Panc1 (cell line): ENCODE results near the gene TPRG1L. TPM values are rescaled to one million over a fixed set of nuclear protein-coding genes. Genes with fewer than 3 reads are reported as not detected.

Experiments used
- ATAC-seq: fragments of 200-7000 bp; cut with Tn5 transposase; 2 replicates; pipeline ENCODE4 v1.9.1; 2020; ENCODE audit warnings: mild to moderate bottlenecking, moderate library complexity
- BruUV-seq: library from RNA; stranded (reverse); fragments of 400-500 nt; replicated peaks from 2 replicates; lab custom pipeline; 2021; lab: Mats Ljungman, UMichigan
- CTCF ChIA-PET: fragments of 300-600 bp; sonication (Branson Sonifier 250); formaldehyde crosslinking; loops from one replicate; lab custom pipeline; 2022; ENCODE audit warnings: antibody characterized with exemption; lab: Charles Lee
- POLR2A ChIA-PET: fragments of 300-600 bp; sonication (Branson Sonifier 250); formaldehyde crosslinking; loops from one replicate; lab custom pipeline; 2022; ENCODE audit warnings: antibody characterized with exemption; lab: Charles Lee
- DNase-seq: peaks from one replicate; pipeline ENCODE4 v3.0.0-alpha.2; 2010; ENCODE audit warnings: low read depth, low spot score
- H3K27ac ChIP-seq: 2 replicates; pipeline ENCODE4 v1.5.1; 2011; ENCODE audit warnings: mild to moderate bottlenecking, low read length, inconsistent platforms
- H3K27me3 ChIP-seq: fragments of 200-500 bp; sonication (Bioruptor generic); 2 replicates; pipeline ENCODE4 v1.6.0; 2014; ENCODE audit warnings: low read length, inconsistent platforms; ENCODE audit not compliant: control insufficient read depth, insufficient read depth
- H3K36me3 ChIP-seq: fragments of 200-500 bp; sonication (Bioruptor generic); 2 replicates; pipeline ENCODE4 v1.5.1; 2014; ENCODE audit warnings: inconsistent platforms, mild to moderate bottlenecking, low read length, moderate library complexity; ENCODE audit not compliant: control insufficient read depth, insufficient read depth
- H3K4me1 ChIP-seq: 2 replicates; pipeline ENCODE4 v1.5.1; 2011; ENCODE audit warnings: inconsistent platforms, mild to moderate bottlenecking, low read length, moderate library complexity; ENCODE audit not compliant: control insufficient read depth, insufficient read depth
- H3K4me3 ChIP-seq, 2 experiments: 2 replicates each; pipeline ENCODE4 v1.5.1; 2011 to 2012; ENCODE audit warnings: low read depth in 2 of 2, low read length in 2 of 2, mild to moderate bottlenecking in 2 of 2, inconsistent platforms in 1 of 2, moderate library complexity in 1 of 2
- H3K9me3 ChIP-seq: fragments of 200-500 bp; sonication (Bioruptor generic); 2 replicates; pipeline ENCODE4 v1.5.1; 2014; ENCODE audit warnings: low read depth, mild to moderate bottlenecking, inconsistent platforms, low read length, moderate library complexity; ENCODE audit not compliant: control insufficient read depth, insufficient read depth
- POLR2AphosphoS5 ChIP-seq: IDR thresholded peaks from 2 replicates; pipeline ENCODE4 v1.6.1; 2012; ENCODE audit warnings: mild to moderate bottlenecking, low read depth, low read length, moderate library complexity
- SIN3A ChIP-seq: IDR thresholded peaks from 2 replicates; pipeline ENCODE4 v1.6.1; 2012; ENCODE audit warnings: low read depth, mild to moderate bottlenecking, low read length, moderate library complexity, borderline replicate concordance; ENCODE audit not compliant: insufficient read depth
- TCF7L2 ChIP-seq: IDR thresholded peaks from 2 replicates; pipeline ENCODE4 v1.6.1; 2011; ENCODE audit warnings: mild to moderate bottlenecking, low read depth, low read length, inconsistent platforms
- in situ Hi-C: cut with HindIII; loops from 2 replicates; pipeline ENCODE4 v1.10.0; 2016; ENCODE audit warnings: low sequenced_read_pairs, low pct_unique_long_range_greater_than_20kb
- intact Hi-C: fragments of 100-400 bp; cut with micrococcal nuclease; formaldehyde crosslinking; loops from one replicate; pipeline ENCODE4 v1.10.0; 2022; ENCODE audit not compliant: unreplicated experiment
- total RNA-seq: library from RNA; stranded (reverse); gene quantifications from one replicate; pipeline ENCODE4 v1.2.1, GENCODE V29; 2021; ENCODE audit not compliant: unreplicated experiment
- TF ChIP-seq, protein P1 (sequence below): fragments of 450-650 bp; IDR thresholded peaks from 2 replicates; pipeline ENCODE4 v1.5.1; 2017; ENCODE audit warnings: mild to moderate bottlenecking
- TF ChIP-seq, protein P2 (sequence below), 2 experiments: IDR thresholded peaks; 2 replicates each; pipeline ENCODE4 v1.6.1; 2011 to 2012; ENCODE audit warnings: low read depth in 2 of 2, control low read depth in 1 of 2, low read length in 1 of 2, mild to moderate bottlenecking in 1 of 2, moderate library complexity in 1 of 2; ENCODE audit not compliant: insufficient read depth in 1 of 2

Gene TPRG1L
- total RNA-seq, 1 experiment from 2014 or later: 57.5 TPM

DNA sequence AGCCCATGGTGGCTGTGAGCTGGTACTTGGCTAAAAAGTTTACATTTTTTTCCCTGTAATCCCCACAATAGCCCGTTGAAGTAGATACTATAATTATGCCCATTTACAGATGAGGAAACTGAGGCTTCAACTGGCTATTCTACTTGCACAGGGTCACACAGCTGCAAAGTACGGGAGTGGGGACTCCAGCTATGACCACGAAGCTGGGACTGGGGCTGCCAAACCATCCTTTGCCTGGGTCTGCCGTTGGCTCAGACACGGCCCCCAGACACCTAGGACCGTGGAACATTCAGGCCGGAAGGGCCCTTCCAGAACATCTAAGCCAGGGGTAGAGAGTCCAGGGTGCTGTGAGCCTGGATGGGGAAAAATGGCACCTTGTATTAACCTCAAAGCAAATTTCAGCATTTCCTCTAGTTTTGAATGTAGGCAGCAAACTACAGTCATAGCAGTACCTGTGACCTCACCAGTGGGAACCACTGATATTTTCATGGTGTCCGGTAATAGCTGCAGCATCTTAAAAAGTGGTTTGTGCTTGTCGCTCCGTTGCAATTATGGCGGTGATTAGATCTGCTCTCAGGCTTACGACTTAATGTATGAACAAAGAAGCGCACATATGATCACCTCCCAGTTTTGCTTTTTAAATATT is 31.8 kb downstream of the TPRG1L start:
- in situ Hi-C loops (no loop called here), intact Hi-C loops (loop anchor here (10.0 kb wide), 1 partner anchor 68 kb away; no protein-coding TSS in a partner anchor)
- Histone ChIP-seq H3K27me3 (no peaks in the 10 kb centered on the region), H3K36me3 (no peaks in the 10 kb centered on the region), H3K4me1 (peaks cover 4% of the 10 kb centered on the region; the same call in 1 of the 2 replicates), H3K4me3 (no peak overlapping the region), H3K9me3 (no peaks in the 10 kb centered on the region), H3K27ac (no peak overlapping the region)
- no peak for TF ChIP-seq POLR2AphosphoS5
- TF ChIP-seq, protein P1, sequence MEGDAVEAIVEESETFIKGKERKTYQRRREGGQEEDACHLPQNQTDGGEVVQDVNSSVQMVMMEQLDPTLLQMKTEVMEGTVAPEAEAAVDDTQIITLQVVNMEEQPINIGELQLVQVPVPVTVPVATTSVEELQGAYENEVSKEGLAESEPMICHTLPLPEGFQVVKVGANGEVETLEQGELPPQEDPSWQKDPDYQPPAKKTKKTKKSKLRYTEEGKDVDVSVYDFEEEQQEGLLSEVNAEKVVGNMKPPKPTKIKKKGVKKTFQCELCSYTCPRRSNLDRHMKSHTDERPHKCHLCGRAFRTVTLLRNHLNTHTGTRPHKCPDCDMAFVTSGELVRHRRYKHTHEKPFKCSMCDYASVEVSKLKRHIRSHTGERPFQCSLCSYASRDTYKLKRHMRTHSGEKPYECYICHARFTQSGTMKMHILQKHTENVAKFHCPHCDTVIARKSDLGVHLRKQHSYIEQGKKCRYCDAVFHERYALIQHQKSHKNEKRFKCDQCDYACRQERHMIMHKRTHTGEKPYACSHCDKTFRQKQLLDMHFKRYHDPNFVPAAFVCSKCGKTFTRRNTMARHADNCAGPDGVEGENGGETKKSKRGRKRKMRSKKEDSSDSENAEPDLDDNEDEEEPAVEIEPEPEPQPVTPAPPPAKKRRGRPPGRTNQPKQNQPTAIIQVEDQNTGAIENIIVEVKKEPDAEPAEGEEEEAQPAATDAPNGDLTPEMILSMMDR: no peak
- no peak for TF ChIP-seq TCF7L2
- no peak for TF ChIP-seq SIN3A
- TF ChIP-seq, protein P2, sequence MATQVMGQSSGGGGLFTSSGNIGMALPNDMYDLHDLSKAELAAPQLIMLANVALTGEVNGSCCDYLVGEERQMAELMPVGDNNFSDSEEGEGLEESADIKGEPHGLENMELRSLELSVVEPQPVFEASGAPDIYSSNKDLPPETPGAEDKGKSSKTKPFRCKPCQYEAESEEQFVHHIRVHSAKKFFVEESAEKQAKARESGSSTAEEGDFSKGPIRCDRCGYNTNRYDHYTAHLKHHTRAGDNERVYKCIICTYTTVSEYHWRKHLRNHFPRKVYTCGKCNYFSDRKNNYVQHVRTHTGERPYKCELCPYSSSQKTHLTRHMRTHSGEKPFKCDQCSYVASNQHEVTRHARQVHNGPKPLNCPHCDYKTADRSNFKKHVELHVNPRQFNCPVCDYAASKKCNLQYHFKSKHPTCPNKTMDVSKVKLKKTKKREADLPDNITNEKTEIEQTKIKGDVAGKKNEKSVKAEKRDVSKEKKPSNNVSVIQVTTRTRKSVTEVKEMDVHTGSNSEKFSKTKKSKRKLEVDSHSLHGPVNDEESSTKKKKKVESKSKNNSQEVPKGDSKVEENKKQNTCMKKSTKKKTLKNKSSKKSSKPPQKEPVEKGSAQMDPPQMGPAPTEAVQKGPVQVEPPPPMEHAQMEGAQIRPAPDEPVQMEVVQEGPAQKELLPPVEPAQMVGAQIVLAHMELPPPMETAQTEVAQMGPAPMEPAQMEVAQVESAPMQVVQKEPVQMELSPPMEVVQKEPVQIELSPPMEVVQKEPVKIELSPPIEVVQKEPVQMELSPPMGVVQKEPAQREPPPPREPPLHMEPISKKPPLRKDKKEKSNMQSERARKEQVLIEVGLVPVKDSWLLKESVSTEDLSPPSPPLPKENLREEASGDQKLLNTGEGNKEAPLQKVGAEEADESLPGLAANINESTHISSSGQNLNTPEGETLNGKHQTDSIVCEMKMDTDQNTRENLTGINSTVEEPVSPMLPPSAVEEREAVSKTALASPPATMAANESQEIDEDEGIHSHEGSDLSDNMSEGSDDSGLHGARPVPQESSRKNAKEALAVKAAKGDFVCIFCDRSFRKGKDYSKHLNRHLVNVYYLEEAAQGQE (IDR thresholded peaks at IDR 0.05; ENCODE audit: insufficient read depth in 1 of 2, low read depth in 2 of 2, low read length in 1 of 2): no peak
- ChIA-PET POLR2A (no interaction called here), CTCF (no interaction called here)
- ATAC-seq (no peak), DNase-seq (no peak)
- no TSS peak for BruUV-seq

DNA sequence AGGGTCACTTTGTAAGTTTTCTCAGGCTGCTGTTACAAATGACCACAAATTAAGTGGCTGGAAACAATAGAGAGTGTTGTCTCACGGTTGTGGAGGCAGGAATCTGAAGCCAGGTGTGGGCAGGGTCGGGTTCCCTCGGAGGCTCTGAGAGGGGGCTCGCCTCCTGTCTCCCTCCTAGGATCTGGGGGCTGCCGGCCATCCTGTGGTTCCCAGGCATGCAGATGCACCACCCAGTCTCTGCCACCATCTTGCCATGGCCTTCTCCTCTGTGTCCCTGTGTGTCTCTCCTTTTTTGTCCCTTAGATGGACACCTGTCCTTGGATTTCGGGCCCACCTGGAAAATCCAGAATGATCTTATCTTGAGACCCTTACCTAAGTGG is 32.3 kb downstream of the TPRG1L start:
- ChIA-PET POLR2A (no interaction called here), CTCF (no interaction called here)
- H3K4me1 ChIP-seq: peaks cover 4% of the 10 kb centered on the region; the same call in 1 of the 2 replicates
- no peaks in the 10 kb centered on the region for H3K27me3 ChIP-seq
- ATAC-seq (no peak), DNase-seq (no peak)
- BruUV-seq: no TSS peak
- intact Hi-C loops (loop anchor here (10.0 kb wide), 1 partner anchor 68 kb away; no protein-coding TSS in a partner anchor), in situ Hi-C loops (no loop called here)
- no peak overlapping the region for H3K27ac ChIP-seq
- H3K4me3 ChIP-seq: no peak overlapping the region
- TF ChIP-seq TCF7L2: no peak
- H3K36me3 ChIP-seq: no peaks in the 10 kb centered on the region
- H3K9me3 ChIP-seq: no peaks in the 10 kb centered on the region

DNA sequence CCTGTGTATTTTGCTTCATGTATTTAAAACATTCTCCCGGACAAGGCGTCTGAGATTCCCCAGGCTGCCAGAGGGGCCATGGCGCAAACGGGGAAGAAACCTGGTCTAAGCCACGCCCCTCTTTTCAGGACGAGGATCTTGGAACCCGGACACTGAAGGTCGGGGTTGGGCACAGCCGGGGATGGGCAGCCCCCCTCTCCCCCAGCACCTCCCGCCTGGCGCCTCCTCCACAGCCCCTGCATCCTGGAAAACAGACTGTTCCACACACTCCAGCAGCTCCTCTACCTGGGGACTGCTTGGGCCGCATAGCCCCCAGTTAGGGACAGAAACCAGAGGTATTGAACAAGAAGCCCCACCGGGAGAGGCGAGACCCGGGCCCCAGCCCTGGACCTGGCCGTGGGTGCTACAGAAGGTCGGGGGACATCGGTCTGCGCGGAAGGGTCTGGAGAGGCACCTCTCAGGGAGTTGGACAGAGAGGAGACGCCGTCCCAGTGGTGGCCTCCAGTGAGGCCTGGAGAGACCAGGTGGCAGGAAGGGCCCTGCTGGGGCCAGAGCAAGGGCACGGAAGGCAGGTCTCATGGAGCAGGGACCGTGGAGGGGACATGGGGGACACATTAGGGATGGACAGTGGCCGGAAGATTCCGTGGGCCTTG is 32.9 kb downstream of the TPRG1L start:
- ATAC-seq (no peak), DNase-seq (no peak)
- in situ Hi-C loops (no loop called here), intact Hi-C loops (loop anchor here (10.0 kb wide), 1 partner anchor 67 kb away; no protein-coding TSS in a partner anchor)
- TF ChIP-seq POLR2AphosphoS5 (no peak), SIN3A (no peak), TCF7L2 (no peak)
- TF ChIP-seq, protein P2 (IDR thresholded peaks at IDR 0.05; ENCODE audit: insufficient read depth in 1 of 2, low read depth in 2 of 2, low read length in 1 of 2): no peak
- TF ChIP-seq, protein P1: no peak
- Histone ChIP-seq H3K4me1 (peaks cover 7% of the 10 kb centered on the region), H3K4me3 (no peak overlapping the region), H3K9me3 (no peaks in the 10 kb centered on the region), H3K36me3 (no peaks in the 10 kb centered on the region), H3K27me3 (no peaks in the 10 kb centered on the region), H3K27ac (peak overlapping the region; percentile 25; the same call in 1 of the 2 replicates)
- ChIA-PET POLR2A (no interaction called here), CTCF (no interaction called here)
- no TSS peak for BruUV-seq
